Breast epithelium (tissue), 3 donors: ENCODE results near the gene SLX4IP.

Experiments used
- CTCF ChIP-seq, 3 donors: fragments of 450-650 bp; IDR thresholded peaks; one replicate each; pipeline ENCODE4 v1.5.1; 2016 to 2017; ENCODE audit warnings: antibody characterized with exemption in 3 of 3, mild to moderate bottlenecking in 3 of 3, moderate library complexity in 3 of 3
- POLR2A ChIP-seq: fragments of 450-650 bp; IDR thresholded peaks from one replicate; pipeline ENCODE4 v1.6.1; 2016; ENCODE audit warnings: antibody characterized with exemption, mild to moderate bottlenecking, moderate library complexity
- POLR2AphosphoS5 ChIP-seq, 3 donors: sonication (generic); formaldehyde crosslinking; IDR thresholded peaks; one replicate each; pipeline ENCODE4 v1.6.1; 2017; ENCODE audit warnings: antibody characterized with exemption in 3 of 3

- TF ChIP-seq CTCF (IDR thresholded peaks at IDR 0.05) (no peak), POLR2A (no peak), POLR2AphosphoS5 (IDR thresholded peaks at IDR 0.05) (no peak)
Measured at GRCh38 chr20:10430704-10431103, 4.4 kb upstream of the SLX4IP start.
